ENCODE results near the gene CD164L2. TPM values are rescaled to one million over a fixed set of nuclear protein-coding genes. Genes with fewer than 3 reads are reported as not detected.

The CD164L2 gene
- total and polyA plus RNA-seq, 8 donors, result 0.19 to 0.76 (median 0.57) TPM; not detected in 2

DNA sequence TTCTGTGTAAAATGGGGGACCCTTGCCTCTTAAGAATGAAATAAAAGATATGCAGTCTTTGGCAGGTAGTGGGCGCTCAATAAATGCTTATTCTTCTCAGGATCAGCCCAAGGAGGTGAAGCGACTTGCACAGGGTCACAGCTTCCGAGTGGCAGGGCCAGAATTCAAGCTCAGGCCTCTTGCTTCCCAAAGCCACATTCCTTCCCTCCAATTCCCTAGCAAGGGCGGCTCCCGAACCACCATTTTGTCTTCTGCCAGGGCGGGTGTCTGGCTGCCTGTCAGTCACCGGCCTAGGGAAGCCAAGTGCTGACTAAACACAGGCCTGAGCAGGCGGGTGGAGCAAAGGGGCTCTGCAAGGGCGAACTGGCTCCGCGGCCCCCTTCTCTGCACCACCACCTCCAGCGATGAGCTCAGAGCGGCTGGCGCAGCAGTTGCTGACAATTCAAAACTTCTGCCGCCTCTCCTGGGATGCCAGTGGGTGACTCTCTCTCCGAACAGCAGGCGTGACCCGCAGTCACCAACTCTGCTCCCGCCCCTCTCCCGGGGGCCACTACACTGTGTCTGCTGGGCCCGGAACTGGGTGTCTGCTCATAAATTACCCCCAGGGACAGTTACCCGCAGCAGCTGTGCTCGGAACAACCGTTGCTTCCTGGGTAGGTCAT is 20.1 kb upstream of the CD164L2 start:
- intact Hi-C loops (cut with DNase I), result loop anchor here in 1 of 3 donors (5.0 kb wide), 1 partner anchor 204 kb away; no protein-coding TSS in a partner anchor
- DNase-seq, result no peak
- Histone ChIP-seq H3K4me1 (peaks cover 0 to 10% (median 0%) of the 10 kb centered on the region in 3 donors), H3K4me3 (no peak overlapping the region), H3K27me3 (no peaks in the 10 kb centered on the region), H3K27ac (peak overlapping the region in 2 of 4 donors; percentile 44 to 63), H3K36me3 (peaks cover 0 to 19% (median 0%) of the 10 kb centered on the region in 3 donors), H3K9me3 (no peaks in the 10 kb centered on the region)
- ATAC-seq, result peak in 3 of 4 donors; percentile 6 to 16 (median 12)
- no peak for FAIRE-seq
- 80 to 85% methylated on average over 24 of the region's 24 CpGs for WGBS, 2 donors
- TF ChIP-seq, protein P1, sequence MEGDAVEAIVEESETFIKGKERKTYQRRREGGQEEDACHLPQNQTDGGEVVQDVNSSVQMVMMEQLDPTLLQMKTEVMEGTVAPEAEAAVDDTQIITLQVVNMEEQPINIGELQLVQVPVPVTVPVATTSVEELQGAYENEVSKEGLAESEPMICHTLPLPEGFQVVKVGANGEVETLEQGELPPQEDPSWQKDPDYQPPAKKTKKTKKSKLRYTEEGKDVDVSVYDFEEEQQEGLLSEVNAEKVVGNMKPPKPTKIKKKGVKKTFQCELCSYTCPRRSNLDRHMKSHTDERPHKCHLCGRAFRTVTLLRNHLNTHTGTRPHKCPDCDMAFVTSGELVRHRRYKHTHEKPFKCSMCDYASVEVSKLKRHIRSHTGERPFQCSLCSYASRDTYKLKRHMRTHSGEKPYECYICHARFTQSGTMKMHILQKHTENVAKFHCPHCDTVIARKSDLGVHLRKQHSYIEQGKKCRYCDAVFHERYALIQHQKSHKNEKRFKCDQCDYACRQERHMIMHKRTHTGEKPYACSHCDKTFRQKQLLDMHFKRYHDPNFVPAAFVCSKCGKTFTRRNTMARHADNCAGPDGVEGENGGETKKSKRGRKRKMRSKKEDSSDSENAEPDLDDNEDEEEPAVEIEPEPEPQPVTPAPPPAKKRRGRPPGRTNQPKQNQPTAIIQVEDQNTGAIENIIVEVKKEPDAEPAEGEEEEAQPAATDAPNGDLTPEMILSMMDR (IDR thresholded peaks at IDR 0.05), result no peak

DNA sequence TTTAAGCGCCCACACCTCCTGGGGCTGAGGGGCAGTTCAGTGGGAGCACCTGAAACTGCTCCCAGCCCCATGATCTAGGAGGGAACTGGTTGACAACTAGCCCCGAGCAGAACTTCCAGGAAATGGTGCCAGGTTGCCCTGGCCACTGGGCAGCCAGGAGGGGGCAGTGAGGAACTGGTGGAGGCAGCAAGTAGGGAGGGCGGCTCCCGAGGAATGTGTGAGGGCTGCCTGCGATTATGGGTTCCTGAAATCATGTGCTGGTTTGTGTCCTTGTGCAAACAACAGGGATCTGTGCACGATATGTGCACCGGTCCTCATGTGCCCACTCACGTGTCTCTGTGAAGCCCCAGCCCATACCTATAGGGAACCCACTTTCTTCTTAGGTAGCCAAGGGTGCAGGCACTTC is 19.2 kb upstream of the CD164L2 start:
- TF ChIP-seq, protein P1 (IDR thresholded peaks at IDR 0.05), result peak in 3 of 4 donors; percentile 17 to 43 (median 30)
- no peaks in the 10 kb centered on the region for H3K27me3 ChIP-seq
- DNase-seq (peak; percentile 65 to 84 (median 74)), ATAC-seq (peak; percentile 54 to 87 (median 76)), FAIRE-seq (no peak)
- no peak overlapping the region for H3K4me3 ChIP-seq
- H3K36me3 ChIP-seq, result peaks cover 0 to 11% (median 0%) of the 10 kb centered on the region in 3 donors
- 12 to 18% methylated on average over 8 of the region's 8 CpGs for WGBS, 2 donors
- peaks cover 0 to 10% (median 0%) of the 10 kb centered on the region in 3 donors for H3K4me1 ChIP-seq
- H3K9me3 ChIP-seq, result no peaks in the 10 kb centered on the region
- intact Hi-C loops (cut with DNase I), result loop anchor here in 1 of 3 donors (5.0 kb wide), 1 partner anchor 205 kb away; no protein-coding TSS in a partner anchor
- H3K27ac ChIP-seq, result peak overlapping the region in 2 of 4 donors; percentile 44 to 63

DNA sequence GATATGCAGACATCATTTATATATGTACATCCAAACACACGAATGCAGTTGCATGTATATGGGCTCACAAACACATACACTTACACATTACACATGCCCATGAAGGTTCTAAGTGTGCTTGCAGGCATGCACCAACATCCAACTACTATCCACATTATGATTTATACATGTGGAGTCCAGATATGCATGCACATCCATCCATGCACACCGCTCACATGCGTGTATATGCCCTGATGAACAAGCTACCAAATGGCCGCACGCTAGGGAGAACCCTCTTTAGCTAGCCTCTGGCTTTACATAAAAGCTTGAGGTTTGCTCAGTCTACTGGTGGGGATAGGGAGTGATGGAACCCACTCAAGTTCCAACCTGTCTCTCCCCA is 17.8 kb upstream of the CD164L2 start:
- DNase-seq, result no peak
- Histone ChIP-seq H3K27ac (no peak overlapping the region), H3K4me1 (peaks cover 0 to 10% (median 0%) of the 10 kb centered on the region in 3 donors), H3K9me3 (no peaks in the 10 kb centered on the region), H3K4me3 (no peak overlapping the region), H3K36me3 (no peaks in the 10 kb centered on the region), H3K27me3 (no peaks in the 10 kb centered on the region)
- WGBS, 2 donors, result 83 to 90% methylated on average over 5 of the region's 5 CpGs
- TF ChIP-seq, protein P1 (IDR thresholded peaks at IDR 0.05), result no peak
- FAIRE-seq, result no peak
- ATAC-seq, result no peak
- intact Hi-C loops (cut with DNase I), result loop anchor here in 1 of 3 donors (5.0 kb wide), 1 partner anchor 206 kb away; no protein-coding TSS in a partner anchor

DNA sequence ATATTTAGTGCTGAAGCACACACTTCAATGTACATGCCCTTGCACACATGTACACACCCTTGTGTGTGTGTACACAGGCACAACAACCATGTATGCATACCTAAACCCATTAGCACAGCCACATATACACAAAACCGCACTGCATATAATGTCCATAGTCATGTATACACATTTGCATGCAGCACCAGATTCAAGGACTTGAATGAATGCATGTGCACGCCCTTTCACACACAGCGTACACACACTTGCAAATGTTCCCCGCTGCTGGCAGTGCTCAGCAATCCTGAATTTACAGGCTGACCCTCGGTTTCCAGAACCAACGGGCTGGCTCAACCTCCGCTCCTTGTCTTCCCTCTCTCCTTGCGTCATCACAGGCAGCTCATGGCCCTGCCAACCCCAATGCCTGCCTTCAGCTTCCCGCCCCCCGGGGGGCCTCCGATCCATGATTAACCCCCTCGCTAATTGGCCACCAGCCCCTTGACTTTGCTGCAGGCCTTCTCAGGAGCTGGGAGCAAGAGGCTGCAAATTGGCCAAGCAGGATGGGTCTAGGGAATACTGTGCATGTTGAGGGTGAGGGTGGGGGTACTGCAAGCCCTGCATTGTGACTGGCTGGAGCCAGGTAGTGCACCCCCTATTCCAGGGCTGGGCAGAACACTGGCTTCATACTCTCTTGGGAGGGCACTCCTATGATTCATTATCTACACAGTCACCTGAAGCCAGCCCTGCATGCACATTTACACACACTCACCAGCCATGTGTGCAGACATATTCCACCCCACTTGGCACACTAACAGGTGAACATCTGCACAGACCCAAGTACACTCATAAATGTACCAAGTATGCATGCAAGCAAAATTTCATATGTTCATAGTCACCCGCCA is 17.2 kb upstream of the CD164L2 start:
- Histone ChIP-seq H3K27ac (no peak overlapping the region), H3K9me3 (no peaks in the 10 kb centered on the region), H3K36me3 (no peaks in the 10 kb centered on the region), H3K27me3 (no peaks in the 10 kb centered on the region), H3K4me3 (no peak overlapping the region), H3K4me1 (peaks cover 0 to 10% (median 0%) of the 10 kb centered on the region in 3 donors)
- intact Hi-C loops (cut with DNase I), result loop anchor here in 1 of 3 donors (5.0 kb wide), 1 partner anchor 207 kb away; no protein-coding TSS in a partner anchor
- ATAC-seq (peak in 1 of 4 donors; percentile 1), FAIRE-seq (no peak), DNase-seq (no peak)
- TF ChIP-seq, protein P1 (IDR thresholded peaks at IDR 0.05), result no peak
- WGBS, 2 donors, result 26 to 33% methylated on average over 13 of the region's 13 CpGs
